ENCODE measurements around the gene PPFIBP2. TPM values are rescaled to one million over a fixed set of nuclear protein-coding genes. Genes with fewer than 3 reads are reported as not detected.

The PPFIBP2 gene
- total and polyA plus RNA-seq, 11 donors, result 10.5 to 31.1 (median 20.8) TPM

DNA sequence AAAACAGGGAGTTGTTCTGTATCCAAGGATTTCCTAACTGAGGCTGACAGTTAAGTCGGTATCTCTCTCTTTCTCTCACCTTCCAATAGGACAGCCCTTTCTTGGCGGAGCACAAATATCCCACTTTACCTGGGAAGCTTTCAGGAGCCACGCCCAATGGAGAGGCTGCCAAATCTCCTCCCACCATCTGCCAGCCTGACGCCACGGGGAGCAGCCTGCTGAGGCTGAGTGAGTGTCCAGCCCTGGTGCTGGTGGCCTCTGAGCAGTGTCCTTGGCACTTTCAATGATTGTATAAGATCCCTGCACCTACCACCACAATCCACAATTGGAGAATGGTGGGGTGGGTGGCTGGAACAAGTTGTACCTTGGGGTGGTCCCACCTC is 125.8 kb downstream of the PPFIBP2 start:
- intact Hi-C loops (cut with DNase I), result loop anchor here in 1 of 10 donors (5.0 kb wide), 1 partner anchor 62 kb away; no protein-coding TSS in a partner anchor
- TF ChIP-seq CTCF (IDR thresholded peaks at IDR 0.05) (no peak), POLR2A (IDR thresholded peaks at IDR 0.05) (no peak)
- Histone ChIP-seq H3K4me3 (no peak overlapping the region), H3K4me1 (peaks cover 0 to 19% (median 9%) of the 10 kb centered on the region in 12 donors), H3K9me3 (no peaks in the 10 kb centered on the region), H3K27me3 (no peaks in the 10 kb centered on the region), H3K36me3 (peaks cover 0 to 80% (median 65%) of the 10 kb centered on the region in 9 donors), H3K27ac (peak overlapping the region in 1 of 12 donors; percentile 64)
- no peak for DNase-seq
- peak in 1 of 4 donors; percentile 18 for ATAC-seq
- 75 to 88% (median 80%) methylated on average over 4 to 5 of the region's 5 CpGs for WGBS, 4 donors

- Histone ChIP-seq H3K4me3 (no peak overlapping the region), H3K36me3 (peaks cover 0 to 78% (median 60%) of the 10 kb centered on the region in 9 donors), H3K9me3 (no peaks in the 10 kb centered on the region), H3K27me3 (no peaks in the 10 kb centered on the region), H3K27ac (no peak overlapping the region), H3K4me1 (peaks cover 0 to 19% (median 9%) of the 10 kb centered on the region in 12 donors)
- no peak for TF ChIP-seq POLR2A (IDR thresholded peaks at IDR 0.05)
- TF ChIP-seq CTCF (IDR thresholded peaks at IDR 0.05), result no peak
- ATAC-seq (no peak), DNase-seq (no peak)
- intact Hi-C loops (cut with DNase I), result no loop called here
- 93 to 95% (median 94%) methylated on average over 6 of the region's 6 CpGs for WGBS, 4 donors
Observed at GRCh38 chr11:7640816-7641215, 127.0 kb downstream of the PPFIBP2 start.

DNA sequence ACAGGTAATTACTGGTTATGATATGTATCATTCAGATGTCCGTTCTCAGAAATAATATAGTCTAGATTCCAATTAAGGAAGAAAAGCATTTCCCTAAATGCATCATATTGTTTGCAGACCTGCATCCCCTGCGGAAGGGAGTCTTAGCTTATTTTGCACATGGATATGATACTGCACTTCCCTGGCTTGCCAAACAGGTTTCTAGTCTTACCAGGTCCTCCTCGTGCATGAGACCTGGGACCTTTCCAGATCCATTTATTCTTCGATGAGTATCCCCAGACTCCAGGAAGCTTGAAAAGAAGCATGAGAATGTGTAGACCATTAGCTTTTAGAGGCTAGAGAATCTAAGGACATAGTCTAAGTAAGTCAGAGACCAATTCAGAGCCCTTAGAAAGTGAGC is 128.9 kb downstream of the PPFIBP2 start:
- H3K27me3 ChIP-seq, result no peaks in the 10 kb centered on the region
- no peak overlapping the region for H3K27ac ChIP-seq
- peaks cover 0 to 18% (median 9%) of the 10 kb centered on the region in 12 donors for H3K4me1 ChIP-seq
- no peak overlapping the region for H3K4me3 ChIP-seq
- no peaks in the 10 kb centered on the region for H3K9me3 ChIP-seq
- peaks cover 0 to 67% (median 62%) of the 10 kb centered on the region in 9 donors for H3K36me3 ChIP-seq
- TF ChIP-seq CTCF (IDR thresholded peaks at IDR 0.05) (no peak), POLR2A (IDR thresholded peaks at IDR 0.05) (no peak)
- DNase-seq (no peak), ATAC-seq (no peak)
- WGBS, 4 donors, result 63 to 86% (median 65%) methylated on average over 4 of the region's 4 CpGs
- intact Hi-C loops (cut with DNase I), result no loop called here

GRCh38 chr11:7643314-7643713 is 129.5 kb downstream of the PPFIBP2 start:
- intact Hi-C loops (cut with DNase I), result no loop called here
- TF ChIP-seq POLR2A (IDR thresholded peaks at IDR 0.05) (no peak), CTCF (IDR thresholded peaks at IDR 0.05) (no peak)

More at GRCh38 chr11:7643314-7643713, 129.5 kb downstream of the PPFIBP2 start:
- DNase-seq, result no peak
- no peak overlapping the region for H3K4me3 ChIP-seq
- H3K36me3 ChIP-seq, result peaks cover 0 to 70% (median 66%) of the 10 kb centered on the region in 9 donors
- no peaks in the 10 kb centered on the region for H3K27me3 ChIP-seq
- ATAC-seq, result no peak
- no peak overlapping the region for H3K27ac ChIP-seq
- 83 to 87% (median 87%) methylated on average over 4 of the region's 4 CpGs for WGBS, 4 donors
- H3K9me3 ChIP-seq, result no peaks in the 10 kb centered on the region
- H3K4me1 ChIP-seq, result peaks cover 0 to 14% (median 8%) of the 10 kb centered on the region in 12 donors
